ENCODE measurements around the gene PDZD2. TPM values are rescaled to one million over a fixed set of nuclear protein-coding genes. Genes with fewer than 3 reads are reported as not detected.

PDZD2 gene
- polyA plus RNA-seq, 3 donors = 0.10 TPM; not detected in 2

GRCh38 chr5:32153723-32154122 is 514.8 kb downstream of the PDZD2 start:
- peak overlapping the region in 1 of 7 donors; percentile 39 for H3K27ac Mint-ChIP-seq
- H3K9ac ChIP-seq (ENCODE audit: insufficient read depth, low read length, poor library complexity, severe bottlenecking) = no peak overlapping the region
- TF ChIP-seq CTCF (IDR thresholded peaks at IDR 0.05) = no peak
- no peak overlapping the region for H3K4me3 ChIP-seq (replicated peaks in 1 of 3; ENCODE audit: low read depth in 2 of 3, low read length in 3 of 3)
- peak overlapping the region in 1 of 2 donors; percentile 50 for H3K27ac ChIP-seq (ENCODE audit: low read depth in 1 of 2, low read length in 2 of 2)
- no peaks in the 10 kb centered on the region for H3K9me3 ChIP-seq (replicated peaks in 1 of 2; ENCODE audit: control insufficient read depth in 1 of 2, insufficient read depth in 1 of 2, low read length in 2 of 2)
- peaks cover 2 to 15% of the 10 kb centered on the region in 2 donors for H3K36me3 ChIP-seq (replicated peaks in 1 of 2; ENCODE audit: control insufficient read depth in 1 of 2, insufficient read depth in 2 of 2, low read length in 2 of 2)
- intact Hi-C loops (cut with micrococcal nuclease) = no loop called here
- H3K27me3 Mint-ChIP-seq (ENCODE audit: low read depth in 3 of 3) = no peaks in the 10 kb centered on the region
- peaks cover 96% of the 10 kb centered on the region for H4K20me1 ChIP-seq (ENCODE audit: insufficient read depth, low read length)
- no peak for DNase-seq
- H3K4me1 Mint-ChIP-seq = peaks cover 30% of the 10 kb centered on the region
- no peaks in the 10 kb centered on the region for H3K9me3 Mint-ChIP-seq
- no peak overlapping the region for H2AFZ ChIP-seq (ENCODE audit: insufficient read depth, low read depth, low read length, poor library complexity, severe bottlenecking)
- H3K36me3 Mint-ChIP-seq = peaks cover 5% of the 10 kb centered on the region in 2 donors
- H3K4me3 Mint-ChIP-seq = no peak overlapping the region
- peaks cover 99% of the 10 kb centered on the region for H3K79me2 ChIP-seq (ENCODE audit: insufficient read depth, low read length)
- WGBS (ENCODE audit: insufficient coverage) = no CpG with 5 or more reads among the region's 3 CpGs
- no peak overlapping the region for H3K4me2 ChIP-seq (replicated peaks; ENCODE audit: extremely low read depth, low read length, poor library complexity, severe bottlenecking)
- H3K4me1 ChIP-seq (ENCODE audit: control insufficient read depth in 1 of 2, insufficient read depth in 2 of 2, low read length in 2 of 2) = peaks cover 0 to 5% of the 10 kb centered on the region in 2 donors
- H3K27me3 ChIP-seq (ENCODE audit: control insufficient read depth in 2 of 2, insufficient read depth in 2 of 2, low read length in 2 of 2) = no peaks in the 10 kb centered on the region

GRCh38 chr5:32155211-32155610 is 516.3 kb downstream of the PDZD2 start:
- WGBS (ENCODE audit: insufficient coverage) = no CpG with 5 or more reads among the region's 2 CpGs
- H2AFZ ChIP-seq (ENCODE audit: insufficient read depth, low read depth, low read length, poor library complexity, severe bottlenecking) = no peak overlapping the region
- no peaks in the 10 kb centered on the region for H3K4me1 ChIP-seq (ENCODE audit: control insufficient read depth in 1 of 2, insufficient read depth in 2 of 2, low read length in 2 of 2)
- peak overlapping the region in 1 of 2 donors; percentile 50 for H3K27ac ChIP-seq (ENCODE audit: low read depth in 1 of 2, low read length in 2 of 2)
- H4K20me1 ChIP-seq (ENCODE audit: insufficient read depth, low read length) = peaks cover 96% of the 10 kb centered on the region
- Mint-ChIP-seq H3K9me3 (no peaks in the 10 kb centered on the region), H3K4me3 (no peak overlapping the region), H3K36me3 (peaks cover 5% of the 10 kb centered on the region in 2 donors), H3K27me3 (ENCODE audit: low read depth in 3 of 3) (no peaks in the 10 kb centered on the region), H3K27ac (peak overlapping the region in 1 of 7 donors; percentile 15), H3K4me1 (peaks cover 23% of the 10 kb centered on the region)
- H3K4me2 ChIP-seq (replicated peaks; ENCODE audit: extremely low read depth, low read length, poor library complexity, severe bottlenecking) = no peak overlapping the region
- TF ChIP-seq CTCF (IDR thresholded peaks at IDR 0.05) = no peak
- no peak for DNase-seq
- no peak overlapping the region for H3K4me3 ChIP-seq (replicated peaks in 1 of 3; ENCODE audit: low read depth in 2 of 3, low read length in 3 of 3)
- H3K9me3 ChIP-seq (replicated peaks in 1 of 2; ENCODE audit: control insufficient read depth in 1 of 2, insufficient read depth in 1 of 2, low read length in 2 of 2) = no peaks in the 10 kb centered on the region
- no peaks in the 10 kb centered on the region for H3K27me3 ChIP-seq (ENCODE audit: control insufficient read depth in 2 of 2, insufficient read depth in 2 of 2, low read length in 2 of 2)
- H3K79me2 ChIP-seq (ENCODE audit: insufficient read depth, low read length) = peaks cover 99% of the 10 kb centered on the region
- H3K9ac ChIP-seq (ENCODE audit: insufficient read depth, low read length, poor library complexity, severe bottlenecking) = no peak overlapping the region
- peaks cover 2 to 25% of the 10 kb centered on the region in 2 donors for H3K36me3 ChIP-seq (replicated peaks in 1 of 2; ENCODE audit: control insufficient read depth in 1 of 2, insufficient read depth in 2 of 2, low read length in 2 of 2)
- intact Hi-C loops (cut with micrococcal nuclease) = no loop called here

Data from CD14-positive monocyte (primary cell).